Stimulated activated naive CD8-positive, alpha-beta T cell treated with anti-CD3 and anti-CD28 coated beads, Interleukin-15, amount 100 ng/mL, for 72 hours (primary cell): Measurements from ENCODE around the gene LILRB4.
A peak's percentile ranks its signal among the peaks of the same experiment; 100 is the strongest.
"Not testable (repeated sequence)": the region's sequence is repeated elsewhere in the genome, so short reads cannot be mapped to it uniquely, and the experiment has no call there.

ENCODE experiments used
- ATAC-seq: fragments of 150-1000 bp; cut with Tn5 transposase; 2 replicates; pipeline ENCODE4 v1.10.0; 2021; ENCODE audit warnings: mild to moderate bottlenecking, moderate library complexity
- DNase-seq, 2 donors: peaks; one replicate each; pipeline ENCODE4 v3.0.0; 2021 to 2022
- H3K27ac Mint-ChIP-seq, 2 donors: one replicate each; pipeline ENCODE4 v1.8.0; 2022; ENCODE audit warnings: mild to moderate bottlenecking in 2 of 2, mixed read lengths in 2 of 2, moderate library complexity in 2 of 2
- H3K27me3 Mint-ChIP-seq: one replicate; pipeline ENCODE4 v1.8.0; 2022; ENCODE audit warnings: mixed read lengths
- H3K4me1 Mint-ChIP-seq: one replicate; pipeline ENCODE4 v1.8.0; 2022; ENCODE audit warnings: mild to moderate bottlenecking, mixed read lengths
- H3K4me3 Mint-ChIP-seq, 2 donors: one replicate each; pipeline ENCODE4 v1.8.0; 2022; ENCODE audit warnings: mild to moderate bottlenecking in 2 of 2, mixed read lengths in 2 of 2, moderate library complexity in 1 of 2
- H3K9me3 Mint-ChIP-seq, 2 donors: one replicate each; pipeline ENCODE4 v1.8.0; 2022; ENCODE audit warnings: mixed read lengths in 2 of 2

The LILRB4 gene

DNA sequence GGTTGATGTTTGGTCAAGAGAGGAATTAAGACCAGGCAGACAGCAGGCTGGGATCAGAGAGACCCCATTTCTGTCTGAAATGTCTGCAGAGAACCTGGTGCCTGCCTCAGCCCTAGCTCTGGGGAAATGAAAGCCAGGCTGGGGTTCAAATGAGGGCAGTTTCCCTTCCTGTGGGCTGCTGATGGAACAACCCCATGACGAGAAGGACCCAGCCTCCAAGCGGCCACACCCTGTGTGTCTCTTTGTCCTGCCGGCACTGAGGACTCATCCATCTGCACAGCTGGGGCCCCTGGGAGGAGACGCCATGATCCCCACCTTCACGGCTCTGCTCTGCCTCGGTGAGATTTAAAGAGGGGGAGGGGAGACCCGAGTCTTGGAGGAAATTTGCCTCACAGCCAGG is at the start of gene LILRB4:
Gene LILRB4, plus strand, starts transcription at position 256 of the 400 bp plus-strand sequence. Its CDS starts 49 bp downstream, at position 305.
- no peak within 1 kb of the TSS for H3K27ac Mint-ChIP-seq
- peaks cover 45% of the 10 kb centered on the region for H3K27me3 Mint-ChIP-seq
- DNase-seq: no peak
- H3K4me3 Mint-ChIP-seq: no peak within 1 kb of the TSS
- ATAC-seq: no peak
- peaks cover 0 to 13% of the 10 kb centered on the region in 2 donors for H3K9me3 Mint-ChIP-seq
- H3K4me1 Mint-ChIP-seq: no peaks in the 10 kb centered on the region

DNA sequence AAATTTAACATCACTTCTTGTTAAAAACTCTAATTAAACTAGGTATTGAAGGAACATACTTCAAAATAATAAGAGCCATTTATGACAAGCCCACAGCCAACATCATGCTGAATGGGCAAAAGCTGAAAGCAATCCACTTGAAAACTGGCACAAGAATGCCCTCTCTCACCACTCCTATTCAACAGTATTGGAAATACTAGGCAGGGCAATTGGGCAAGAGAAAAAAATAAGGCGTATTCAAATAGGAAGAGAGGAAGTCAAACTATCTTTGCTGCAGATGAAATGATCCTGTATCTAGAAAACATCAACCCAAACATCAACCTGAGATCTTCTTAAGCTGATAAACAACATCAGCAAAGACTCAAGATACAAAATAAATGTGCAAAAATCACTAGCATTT is 48.1 kb upstream of the LILRB4 start:
- Mint-ChIP-seq H3K4me3 (no peak overlapping the region), H3K27ac (no peak overlapping the region), H3K4me1 (peaks cover 4% of the 10 kb centered on the region), H3K27me3 (peaks cover 20% of the 10 kb centered on the region), H3K9me3 (peaks cover 14 to 35% of the 10 kb centered on the region in 2 donors)
- no peak for DNase-seq
- no peak for ATAC-seq

DNA sequence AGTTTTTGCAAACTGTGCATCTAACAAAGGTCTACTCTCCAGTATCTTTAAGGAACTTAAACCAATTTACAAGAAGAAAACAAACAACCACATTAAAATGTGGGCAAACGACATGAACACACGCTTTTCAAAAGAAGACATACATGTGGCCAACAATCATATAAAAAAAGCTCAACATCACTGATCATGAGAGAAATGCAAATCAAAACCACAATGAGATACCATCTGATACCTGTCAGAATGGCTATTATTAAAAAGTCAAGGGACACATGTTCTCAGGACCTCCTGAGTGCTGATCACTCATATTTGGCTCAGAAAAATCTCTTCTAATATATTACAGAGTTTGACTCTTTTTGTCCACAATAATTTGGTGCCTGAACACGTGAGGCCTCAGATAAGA is 46.7 kb upstream of the LILRB4 start:
- DNase-seq: no peak
- H3K4me3 Mint-ChIP-seq: no peak overlapping the region
- H3K9me3 Mint-ChIP-seq: peaks cover 12 to 32% of the 10 kb centered on the region in 2 donors
- no peak overlapping the region for H3K27ac Mint-ChIP-seq
- no peak for ATAC-seq
- H3K27me3 Mint-ChIP-seq: peaks cover 17% of the 10 kb centered on the region
- H3K4me1 Mint-ChIP-seq: peaks cover 4% of the 10 kb centered on the region

DNA sequence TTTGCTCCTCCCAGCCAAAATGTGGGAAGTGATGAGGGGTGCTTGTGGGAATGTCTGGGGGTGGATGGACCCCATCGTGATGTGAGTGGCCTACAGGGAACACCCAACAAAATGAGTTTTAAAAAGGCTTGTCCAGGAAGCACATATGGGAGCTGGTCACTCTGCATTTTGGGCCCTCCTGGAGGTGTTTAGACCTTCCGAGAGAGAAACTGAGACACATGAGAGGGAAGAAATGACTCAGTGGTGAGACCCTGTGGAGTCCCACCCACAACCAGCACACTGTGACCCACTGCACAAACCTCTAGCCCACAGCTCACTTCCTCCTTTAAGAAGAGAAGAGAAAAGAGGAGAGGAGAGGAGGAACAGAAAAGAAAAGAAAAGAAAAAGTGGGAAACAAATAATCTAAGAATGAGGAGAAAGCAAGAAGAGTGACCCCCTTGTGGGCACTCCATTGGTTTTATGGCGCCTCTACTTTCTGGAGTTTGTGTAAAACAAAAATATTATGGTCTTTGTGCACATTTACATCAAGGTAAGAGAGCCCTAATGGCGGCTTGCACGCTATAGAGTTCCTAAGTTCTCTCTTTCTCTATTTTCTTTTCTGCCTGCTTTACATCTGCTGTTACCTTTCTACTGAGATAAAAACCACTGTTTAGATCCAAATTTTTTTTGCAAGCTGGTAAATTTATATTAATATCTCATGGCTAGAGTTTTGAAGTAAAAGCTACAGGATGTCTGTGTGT is 45.8 kb upstream of the LILRB4 start:
- ATAC-seq: no peak
- H3K4me1 Mint-ChIP-seq: peaks cover 4% of the 10 kb centered on the region
- no peak overlapping the region for H3K4me3 Mint-ChIP-seq
- peak overlapping the region in 1 of 2 donors; percentile 21 for H3K27ac Mint-ChIP-seq
- H3K9me3 Mint-ChIP-seq: peaks cover 12 to 32% of the 10 kb centered on the region in 2 donors
- H3K27me3 Mint-ChIP-seq: peaks cover 26% of the 10 kb centered on the region
- DNase-seq: no peak

DNA sequence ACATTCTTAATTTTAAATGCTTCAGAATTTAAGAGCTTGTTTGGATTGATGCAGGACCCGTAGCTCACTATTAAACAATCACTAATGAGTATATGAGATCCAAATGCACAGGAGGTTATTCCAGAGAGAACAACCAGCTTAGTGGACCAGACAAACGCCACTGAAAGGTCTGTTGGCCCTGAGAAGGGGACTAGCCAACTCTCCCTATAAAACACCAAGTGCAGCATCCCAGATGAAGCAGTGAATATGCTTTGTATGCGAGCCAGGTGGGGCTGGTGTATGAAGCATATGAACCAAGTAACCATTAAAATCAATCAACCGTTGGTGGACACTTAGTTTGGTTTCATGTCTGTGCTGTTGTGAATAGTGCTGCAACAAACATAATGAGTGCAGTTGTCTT is 42.3 kb upstream of the LILRB4 start:
- Mint-ChIP-seq H3K9me3 (peaks cover 5 to 11% of the 10 kb centered on the region in 2 donors), H3K27ac (no peak overlapping the region), H3K4me1 (peaks cover 4% of the 10 kb centered on the region), H3K4me3 (no peak overlapping the region), H3K27me3 (peaks cover 35% of the 10 kb centered on the region)
- ATAC-seq: no peak
- no peak for DNase-seq

DNA sequence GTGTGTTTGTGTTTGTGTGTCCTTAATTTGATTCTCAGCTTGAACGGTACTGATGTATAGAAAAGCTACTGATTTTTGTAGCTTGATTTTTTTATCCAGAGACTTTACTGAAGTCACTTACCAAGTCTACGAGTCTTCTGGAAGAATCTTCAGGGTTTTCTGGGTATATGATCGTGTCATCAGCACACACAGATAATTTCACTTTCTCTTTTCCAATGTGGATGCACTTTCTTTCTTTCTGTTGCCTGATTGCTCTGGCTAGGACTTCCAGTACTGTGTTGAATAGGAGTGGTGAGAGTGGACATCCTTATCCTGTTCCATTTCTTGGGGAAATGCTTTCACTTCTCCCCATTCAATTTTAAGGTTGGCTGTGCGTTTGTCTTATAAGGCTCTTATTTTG is 40.4 kb upstream of the LILRB4 start:
- Mint-ChIP-seq H3K4me1 (no peaks in the 10 kb centered on the region), H3K9me3 (no peaks in the 10 kb centered on the region), H3K27ac (no peak overlapping the region), H3K27me3 (peaks cover 55% of the 10 kb centered on the region), H3K4me3 (no peak overlapping the region)
- ATAC-seq (no peak), DNase-seq (no peak)

DNA sequence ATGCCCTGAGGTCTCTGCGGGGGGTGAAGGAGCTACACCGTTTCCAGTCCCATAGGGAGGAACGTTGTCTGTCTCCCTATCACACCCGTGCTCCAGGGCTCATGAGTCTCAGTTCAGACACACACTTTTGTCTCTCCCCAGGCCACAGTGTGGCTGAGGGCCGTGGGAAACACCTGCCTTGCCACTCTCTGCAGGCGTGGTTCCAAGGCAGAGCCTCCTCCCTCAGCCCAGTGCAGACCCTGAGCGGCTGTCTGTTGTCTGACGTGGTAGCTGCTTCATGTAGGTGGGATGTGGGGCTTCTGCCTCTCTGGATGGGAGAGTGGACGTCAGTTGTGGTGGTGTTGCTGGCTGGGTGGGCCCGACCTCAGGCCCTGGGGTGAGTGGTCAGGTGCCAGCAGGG is 38.6 kb upstream of the LILRB4 start:
- not testable (repeated sequence) for ATAC-seq, H3K4me1 Mint-ChIP-seq, H3K9me3 Mint-ChIP-seq, H3K4me3 Mint-ChIP-seq, DNase-seq
- Mint-ChIP-seq H3K27ac (peak overlapping the region in 1 of 2 donors; percentile 56), H3K27me3 (peaks cover 72% of the 10 kb centered on the region)

DNA sequence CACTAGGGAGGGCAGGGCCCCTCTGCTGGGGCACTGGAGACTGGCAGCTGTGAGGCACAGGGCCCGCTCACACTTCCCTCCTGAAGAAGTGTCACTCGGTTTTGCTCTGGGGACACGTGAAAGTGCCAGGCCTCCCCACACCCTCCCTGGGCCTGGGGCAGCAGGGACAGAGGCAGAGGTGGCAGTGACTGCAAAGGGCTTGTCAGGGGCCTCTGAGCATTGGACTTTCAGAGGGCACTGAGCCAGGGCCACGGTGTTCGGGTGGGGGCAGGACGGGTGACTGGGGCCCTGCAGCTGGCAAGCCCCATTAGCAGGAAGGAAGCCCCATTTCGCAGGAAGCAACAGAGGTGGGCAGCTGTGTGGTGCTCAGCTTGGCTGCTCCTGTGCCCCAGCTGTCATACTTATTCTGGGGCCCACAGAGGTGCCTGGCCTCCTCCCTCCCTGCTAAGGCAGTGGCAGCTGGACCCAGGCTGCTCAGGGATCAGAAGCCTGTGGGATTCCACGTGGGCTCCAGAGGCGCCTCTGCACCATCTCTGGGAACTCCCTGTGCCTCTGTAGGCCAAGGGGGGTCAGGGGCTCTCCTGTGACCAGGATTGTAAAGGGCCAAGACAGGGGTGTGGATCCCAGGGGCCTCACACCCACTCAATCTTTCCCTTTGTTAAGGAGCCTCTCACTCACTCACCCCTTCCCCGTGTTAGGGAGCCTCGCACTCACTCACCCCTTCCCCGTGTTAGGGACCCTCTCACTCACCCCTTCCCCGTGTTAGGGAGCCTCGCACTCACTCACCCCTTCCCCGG is 37.7 kb upstream of the LILRB4 start:
- peaks cover 79% of the 10 kb centered on the region for H3K27me3 Mint-ChIP-seq
- not testable (repeated sequence) for H3K4me3 Mint-ChIP-seq, H3K27ac Mint-ChIP-seq, H3K9me3 Mint-ChIP-seq, H3K4me1 Mint-ChIP-seq, DNase-seq, ATAC-seq

DNA sequence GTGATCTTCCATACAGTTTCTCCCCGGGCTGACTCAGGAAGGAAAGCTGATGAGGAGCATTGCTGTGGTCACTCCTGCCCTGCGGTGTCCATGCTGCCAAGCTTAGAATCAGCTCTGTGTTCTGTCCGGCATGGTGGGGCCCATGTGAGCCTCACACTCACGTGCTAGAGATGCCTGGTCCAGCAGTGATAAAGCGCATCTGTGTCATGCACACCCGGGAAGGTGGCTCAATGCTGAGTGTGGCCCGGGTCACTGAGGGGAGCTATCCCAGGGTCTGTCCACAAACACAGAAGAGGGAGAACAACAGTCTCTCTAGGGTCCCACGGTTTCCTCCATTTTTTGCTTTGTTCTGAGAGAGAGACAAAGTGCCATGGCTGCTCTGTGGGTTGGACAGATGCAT is 36.0 kb upstream of the LILRB4 start:
- ATAC-seq: no peak
- Mint-ChIP-seq H3K27ac (no peak overlapping the region), H3K4me1 (no peaks in the 10 kb centered on the region), H3K4me3 (no peak overlapping the region), H3K9me3 (no peaks in the 10 kb centered on the region), H3K27me3 (peaks cover 89% of the 10 kb centered on the region)
- DNase-seq: no peak

DNA sequence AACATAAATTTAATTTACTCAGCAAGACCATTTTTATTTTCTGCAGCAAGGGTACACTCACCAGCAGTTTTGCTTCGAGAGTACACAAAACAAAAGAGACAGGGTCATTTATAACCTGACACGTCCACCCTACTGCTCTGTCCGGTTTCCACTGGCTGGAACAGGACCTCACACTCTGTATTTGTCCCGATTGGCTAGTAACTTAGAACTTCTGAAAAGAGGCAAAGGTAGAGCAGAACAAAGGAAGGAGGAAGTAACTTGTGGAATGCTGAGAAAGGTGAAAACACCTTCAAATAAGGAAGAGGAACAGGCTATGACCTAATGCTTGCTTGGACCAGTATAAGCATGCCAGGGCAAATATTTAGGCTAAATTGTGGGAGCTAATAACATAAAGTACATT is 34.9 kb upstream of the LILRB4 start:
- not testable (repeated sequence) for DNase-seq, ATAC-seq, H3K4me1 Mint-ChIP-seq, H3K27ac Mint-ChIP-seq, H3K9me3 Mint-ChIP-seq, H3K4me3 Mint-ChIP-seq
- peaks cover 90% of the 10 kb centered on the region for H3K27me3 Mint-ChIP-seq

DNA sequence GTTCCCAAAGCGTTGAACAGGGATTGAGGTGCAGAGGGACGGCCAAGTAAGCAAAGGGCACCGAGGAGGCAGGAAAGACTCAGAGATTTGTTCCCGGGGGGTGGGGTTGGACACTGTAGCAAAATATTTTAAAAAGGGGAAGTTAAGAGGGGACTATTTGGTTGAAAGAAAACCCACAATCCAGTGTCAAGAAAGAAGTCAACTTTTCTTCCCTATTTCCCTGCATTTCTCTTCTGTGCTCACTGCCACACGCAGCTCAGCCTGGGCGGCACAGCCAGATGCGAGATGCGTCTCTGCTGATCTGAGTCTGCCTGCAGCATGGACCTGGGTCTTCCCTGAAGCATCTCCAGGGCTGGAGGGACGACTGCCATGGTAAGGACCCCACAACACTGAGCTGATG is 32.5 kb upstream of the LILRB4 start, which contains the start of gene LILRB1:
Gene LILRB1, plus strand, starts transcription at position 223 of the 400 bp plus-strand sequence. CDS start 590 bp downstream, outside the sequence.
- not testable (repeated sequence) for DNase-seq, H3K27ac Mint-ChIP-seq, ATAC-seq, H3K4me1 Mint-ChIP-seq, H3K4me3 Mint-ChIP-seq, H3K9me3 Mint-ChIP-seq
- peaks cover 77% of the 10 kb centered on the region for H3K27me3 Mint-ChIP-seq

DNA sequence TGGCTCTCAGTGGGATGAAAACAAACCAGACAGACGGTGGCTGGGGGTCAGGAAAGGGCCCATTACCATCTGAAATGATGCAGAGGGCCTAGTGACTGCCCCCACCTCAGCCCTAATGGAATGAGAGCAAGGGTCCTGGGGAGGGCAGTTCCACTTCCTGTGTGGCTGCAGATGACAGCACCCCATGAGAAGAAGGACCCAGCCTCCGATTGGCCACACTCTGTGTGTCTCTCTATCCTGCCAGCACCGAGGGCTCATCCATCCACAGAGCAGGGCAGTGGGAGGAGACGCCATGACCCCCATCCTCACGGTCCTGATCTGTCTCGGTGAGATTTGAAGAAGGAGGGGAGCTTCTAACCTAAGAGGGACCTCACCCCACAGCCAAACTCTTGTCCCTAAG is 32.0 kb upstream of the LILRB4 start:
- Mint-ChIP-seq H3K27me3 (peaks cover 78% of the 10 kb centered on the region), H3K27ac (no peak overlapping the region), H3K4me1 (no peaks in the 10 kb centered on the region), H3K9me3 (no peaks in the 10 kb centered on the region), H3K4me3 (no peak overlapping the region)
- ATAC-seq: no peak
- DNase-seq: no peak

DNA sequence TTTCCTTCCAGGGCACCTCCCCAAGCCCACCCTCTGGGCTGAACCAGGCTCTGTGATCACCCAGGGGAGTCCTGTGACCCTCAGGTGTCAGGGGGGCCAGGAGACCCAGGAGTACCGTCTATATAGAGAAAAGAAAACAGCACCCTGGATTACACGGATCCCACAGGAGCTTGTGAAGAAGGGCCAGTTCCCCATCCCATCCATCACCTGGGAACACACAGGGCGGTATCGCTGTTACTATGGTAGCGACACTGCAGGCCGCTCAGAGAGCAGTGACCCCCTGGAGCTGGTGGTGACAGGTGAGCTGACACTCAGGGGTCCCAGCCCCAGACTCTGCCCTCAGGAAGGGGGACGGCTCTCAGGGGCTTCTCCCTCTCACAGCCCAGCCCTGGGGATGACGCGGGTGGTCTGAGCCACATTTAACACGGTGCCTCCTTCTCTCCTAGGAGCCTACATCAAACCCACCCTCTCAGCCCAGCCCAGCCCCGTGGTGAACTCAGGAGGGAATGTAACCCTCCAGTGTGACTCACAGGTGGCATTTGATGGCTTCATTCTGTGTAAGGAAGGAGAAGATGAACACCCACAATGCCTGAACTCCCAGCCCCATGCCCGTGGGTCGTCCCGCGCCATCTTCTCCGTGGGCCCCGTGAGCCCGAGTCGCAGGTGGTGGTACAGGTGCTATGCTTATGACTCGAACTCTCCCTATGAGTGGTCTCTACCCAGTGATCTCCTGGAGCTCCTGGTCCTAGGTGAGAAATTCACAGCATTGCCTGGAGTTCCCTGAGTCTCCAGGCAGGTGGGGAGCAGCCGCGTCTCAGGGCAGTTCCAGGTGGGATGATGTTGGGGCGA is 31.1 kb upstream of the LILRB4 start:
- H3K27me3 Mint-ChIP-seq: peaks cover 76% of the 10 kb centered on the region
- H3K4me3 Mint-ChIP-seq, H3K4me1 Mint-ChIP-seq, DNase-seq, ATAC-seq, H3K9me3 Mint-ChIP-seq, H3K27ac Mint-ChIP-seq: not testable (repeated sequence)

DNA sequence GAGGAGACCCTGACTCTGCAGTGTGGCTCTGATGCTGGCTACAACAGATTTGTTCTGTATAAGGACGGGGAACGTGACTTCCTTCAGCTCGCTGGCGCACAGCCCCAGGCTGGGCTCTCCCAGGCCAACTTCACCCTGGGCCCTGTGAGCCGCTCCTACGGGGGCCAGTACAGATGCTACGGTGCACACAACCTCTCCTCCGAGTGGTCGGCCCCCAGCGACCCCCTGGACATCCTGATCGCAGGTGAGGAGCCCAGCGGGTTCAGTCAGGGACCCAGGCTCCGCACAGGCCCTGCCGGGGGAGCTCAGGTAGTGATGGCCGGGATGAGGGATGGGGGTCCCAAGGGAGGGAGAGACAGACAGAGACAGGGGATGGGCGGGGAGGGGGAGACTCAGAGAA is 30.3 kb upstream of the LILRB4 start:
- not testable (repeated sequence) for ATAC-seq, H3K9me3 Mint-ChIP-seq, H3K27ac Mint-ChIP-seq, H3K4me1 Mint-ChIP-seq, H3K4me3 Mint-ChIP-seq, DNase-seq
- peaks cover 71% of the 10 kb centered on the region for H3K27me3 Mint-ChIP-seq

DNA sequence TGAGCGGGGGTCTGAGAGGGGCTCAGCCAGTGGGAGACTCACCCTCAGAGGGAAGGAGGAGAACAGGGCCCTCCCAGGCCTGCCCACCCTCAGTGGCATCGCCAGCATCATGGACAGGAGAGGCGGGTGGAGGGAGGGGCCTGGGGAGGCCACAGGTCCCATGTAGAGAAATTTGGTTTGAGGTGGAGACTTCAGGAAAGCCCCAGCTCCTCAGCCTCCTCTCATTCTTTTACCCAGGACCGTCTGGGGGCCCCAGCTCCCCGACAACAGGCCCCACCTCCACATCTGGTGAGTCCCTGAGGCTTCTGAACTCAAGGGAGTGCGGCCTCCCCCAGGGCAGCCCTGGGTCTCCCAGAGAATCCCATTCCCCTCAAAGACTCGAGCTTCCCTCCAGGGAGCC is 29.4 kb upstream of the LILRB4 start:
- H3K27ac Mint-ChIP-seq: peak overlapping the region in 1 of 2 donors; percentile 34
- no peak for ATAC-seq

More for the DNA sequence above, 29.4 kb upstream of the LILRB4 start:
- H3K9me3 Mint-ChIP-seq: no peaks in the 10 kb centered on the region
- H3K4me1 Mint-ChIP-seq: no peaks in the 10 kb centered on the region
- no peak for DNase-seq
- H3K27me3 Mint-ChIP-seq: peaks cover 63% of the 10 kb centered on the region
- H3K4me3 Mint-ChIP-seq: no peak overlapping the region
